AG04449 (cell line): ENCODE measurements around the gene ROBO4.

Experiments used
- CTCF ChIA-PET: fragments of 350-600 bp; formaldehyde crosslinking; extraction: SDS; loops from one replicate; lab custom pipeline; 2021; ENCODE audit warnings: antibody characterized with exemption; lab: Yijun Ruan, JAX
- POLR2A ChIA-PET: fragments of 400-600, 350-600 bp; formaldehyde crosslinking; extraction: SDS; loops from one replicate; lab custom pipeline; 2020; ENCODE audit warnings: antibody characterized with exemption, inconsistent platforms; lab: Yijun Ruan, JAX
- DNase-seq: peaks from one replicate; pipeline ENCODE4 v3.0.0-alpha.2; 2010; ENCODE audit warnings: low read depth, low spot score
- H3K4me3 ChIP-seq: 2 replicates; pipeline ENCODE4 v1.5.1; 2011; ENCODE audit warnings: low read depth, mild to moderate bottlenecking, control low read depth, low read length
- CTCF ChIP-seq: IDR thresholded peaks from one replicate; pipeline ENCODE4 v1.5.1; 2011; ENCODE audit warnings: mild to moderate bottlenecking, moderate library complexity, low read length, control low read depth, inconsistent platforms; ENCODE audit not compliant: insufficient read depth; ENCODE audit errors: missing control alignments

ROBO4 gene

GRCh38 chr11:124942466-124943253 is 45.0 kb upstream of the ROBO4 start:
- no peak overlapping the region for H3K4me3 ChIP-seq
- ChIA-PET POLR2A (interaction anchor here (1.1 to 2.0 kb wide), 3 partner anchors 8 to 22 kb away, joined by 3 to 5 read pairs (median 3); partner anchors contain the start of gene CCDC15), CTCF (interaction anchor here (0.6 to 2.5 kb wide), 8 partner anchors 8 to 489 kb away, joined by 3 to 13 read pairs (median 3); partner anchors contain the start of gene ROBO4)
- no peak for TF ChIP-seq CTCF
- no peak for DNase-seq

- TF ChIP-seq CTCF: no peak
- DNase-seq: no peak
- H3K4me3 ChIP-seq: no peak overlapping the region
- POLR2A ChIA-PET: interaction anchor here (2.0 kb wide), 1 partner anchor 21 kb away, joined by 5 read pairs; no protein-coding TSS in a partner anchor
- CTCF ChIA-PET: interaction anchor here (0.6 to 2.5 kb wide), 3 partner anchors 11 to 148 kb away, joined by 3 to 13 read pairs (median 6); no protein-coding TSS in a partner anchor
Measured at GRCh38 chr11:124941703-124942102, 44.0 kb upstream of the ROBO4 start.

GRCh38 chr11:124938970-124939369 is 41.3 kb upstream of the ROBO4 start:
- ChIA-PET CTCF (interaction anchor here (0.7 to 1.1 kb wide), 2 partner anchors 10 to 290 kb away, joined by 3 read pairs; no protein-coding TSS in a partner anchor), POLR2A (no interaction called here)
- no peak overlapping the region for H3K4me3 ChIP-seq
- no peak for TF ChIP-seq CTCF
- DNase-seq: no peak

- TF ChIP-seq CTCF: no peak
- ChIA-PET CTCF (interaction anchor here (0.7 to 1.8 kb wide), 6 partner anchors 10 to 289 kb away, joined by 3 to 4 read pairs (median 4); no protein-coding TSS in a partner anchor), POLR2A (no interaction called here)
- no peak for DNase-seq
- H3K4me3 ChIP-seq: no peak overlapping the region
Measured at GRCh38 chr11:124938206-124938765, 40.6 kb upstream of the ROBO4 start.

- TF ChIP-seq CTCF: no peak
- no peak overlapping the region for H3K4me3 ChIP-seq
- DNase-seq: no peak
- ChIA-PET POLR2A (no interaction called here), CTCF (interaction anchor here (0.7 to 2.5 kb wide), 6 partner anchors 9 to 66 kb away, joined by 3 to 8 read pairs (median 4); no protein-coding TSS in a partner anchor)
Measured at GRCh38 chr11:124937336-124937935, 39.8 kb upstream of the ROBO4 start.
